GM19328 (cell line): ENCODE results near the gene CSNK2B.

Experiments used
- ATAC-seq: cut with Tn5 transposase; IDR thresholded peaks from one replicate; pipeline ENCODE4 v1.9.1; 2021; ENCODE audit warnings: mild to moderate bottlenecking, moderate library complexity; ENCODE audit not compliant: unreplicated experiment

CSNK2B gene

DNA sequence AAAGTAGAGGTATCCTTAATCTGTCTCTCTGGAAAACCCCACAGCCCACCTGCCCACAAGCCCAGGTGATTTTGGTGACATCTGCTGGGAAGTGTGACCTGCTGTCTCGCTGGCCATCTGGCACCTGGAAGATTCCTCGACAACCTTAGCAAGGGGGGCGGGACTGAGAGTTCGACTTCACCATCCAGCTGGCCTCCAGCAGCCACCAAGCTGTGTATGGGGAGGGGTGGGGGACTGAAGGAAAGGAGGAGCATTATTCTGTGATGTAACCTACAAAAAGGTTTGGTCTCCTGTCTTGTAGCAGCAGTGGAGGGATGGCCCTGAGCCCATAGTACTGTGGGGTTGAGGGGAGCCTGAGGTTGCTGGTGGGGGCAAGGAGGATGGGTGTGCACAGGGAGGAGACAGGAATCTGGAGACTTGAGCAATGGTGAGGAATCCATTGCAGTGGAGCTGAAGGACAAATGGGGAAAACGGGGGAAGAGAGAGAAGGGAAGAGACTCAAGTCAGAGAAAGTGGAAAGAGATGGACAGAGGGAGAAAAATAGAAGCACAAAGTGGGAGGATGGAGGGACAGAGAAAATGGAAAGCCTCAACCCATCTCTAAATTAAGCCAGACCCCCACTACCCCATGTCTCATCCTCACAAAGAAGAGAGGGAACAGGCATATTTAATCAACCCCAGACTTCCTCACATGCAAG is 44.8 kb downstream of the CSNK2B start:
- no peak for ATAC-seq

DNA sequence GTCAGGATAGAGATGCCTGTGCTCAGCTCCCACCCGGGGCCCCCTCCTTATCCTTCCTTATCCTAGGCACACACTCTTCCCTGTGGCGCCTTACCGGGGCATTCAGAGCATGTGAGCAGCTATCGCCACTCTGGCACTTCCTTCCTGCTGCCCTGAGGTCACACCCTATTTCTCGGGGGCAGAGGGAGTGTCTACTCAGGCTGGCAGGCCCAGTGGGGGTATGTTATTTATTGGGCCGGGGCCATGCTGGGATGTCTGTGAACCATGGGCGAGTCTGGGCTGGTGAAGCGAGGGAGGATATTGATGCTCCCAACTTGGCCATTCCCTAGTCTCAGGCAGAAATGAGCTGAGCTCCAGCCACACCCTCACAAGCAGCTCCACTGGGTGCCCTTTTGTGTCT is 45.4 kb downstream of the CSNK2B start:
- ATAC-seq = no peak

DNA sequence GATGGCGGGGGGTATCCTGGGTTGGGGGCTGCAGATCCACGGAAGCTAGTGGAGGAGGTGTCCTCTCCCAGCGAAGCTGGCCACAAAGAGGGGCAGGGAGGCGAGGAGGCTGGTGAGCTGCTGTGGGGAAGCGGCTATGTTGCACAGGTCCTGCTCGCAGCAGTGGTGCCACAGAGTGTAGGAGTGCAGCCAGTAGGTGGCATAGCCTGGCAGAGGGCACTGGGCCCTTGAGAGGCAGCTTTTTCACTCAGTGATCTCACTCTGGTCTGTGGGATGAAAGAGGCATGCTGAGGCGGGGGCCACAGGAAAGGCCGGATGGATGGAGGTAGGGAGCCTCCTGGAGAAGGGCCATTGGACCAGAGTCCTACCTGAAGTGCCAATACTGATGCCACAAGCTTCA is 46.4 kb downstream of the CSNK2B start:
- ATAC-seq = no peak

DNA sequence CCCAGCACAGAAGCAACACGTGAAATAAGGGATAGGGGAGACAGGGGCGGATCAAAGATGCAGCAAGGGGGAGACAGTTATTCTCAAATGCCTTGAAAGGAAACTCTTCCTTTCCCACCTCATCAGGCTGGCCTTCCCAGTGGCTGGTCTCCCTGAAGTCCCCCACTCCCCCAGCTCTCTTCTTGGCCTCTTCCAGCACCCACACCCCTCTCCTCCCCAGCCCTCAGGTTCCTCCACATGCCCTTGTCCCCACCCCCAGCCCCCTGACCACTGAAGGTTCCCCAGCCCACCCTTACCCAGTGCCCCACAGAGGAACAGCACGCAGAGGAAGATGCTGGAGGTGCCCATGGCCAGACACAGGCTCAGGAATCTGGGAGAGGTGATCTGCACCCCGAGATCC is 47.6 kb downstream of the CSNK2B start:
- ATAC-seq = no peak

DNA sequence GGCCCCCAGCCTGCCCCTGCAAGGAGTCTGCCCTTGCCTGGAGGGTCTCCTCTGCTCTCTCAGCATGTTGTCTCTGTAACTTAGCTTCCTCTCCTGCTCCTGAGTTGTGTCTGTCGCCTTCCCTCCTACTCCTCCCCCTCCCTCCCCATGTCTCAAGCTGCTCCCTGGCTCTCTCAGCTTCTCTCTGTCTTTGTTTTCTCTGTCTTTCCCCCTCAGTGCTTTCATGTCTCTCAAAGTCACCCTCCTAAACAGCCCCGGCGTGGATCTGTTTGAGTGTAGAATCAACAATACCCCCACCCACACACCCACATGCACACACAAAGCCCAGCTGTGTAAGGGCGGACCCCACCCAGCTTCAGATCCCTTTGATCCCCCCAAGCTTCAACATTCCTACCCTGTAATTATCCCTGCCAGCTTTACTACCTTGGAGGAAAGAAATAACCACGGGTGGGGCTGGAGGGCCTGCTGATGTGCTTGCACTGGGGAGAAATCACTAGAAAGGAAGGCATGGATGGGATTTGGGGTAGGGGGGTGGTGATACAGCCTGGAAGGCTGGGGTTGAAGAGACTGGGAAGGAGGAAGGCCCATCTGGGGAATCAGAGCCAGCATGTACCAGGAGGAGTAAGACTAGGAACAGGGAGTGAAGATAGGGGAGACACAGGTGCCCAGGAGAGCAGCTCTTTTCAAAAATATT is 48.3 kb downstream of the CSNK2B start:
- ATAC-seq = no peak

DNA sequence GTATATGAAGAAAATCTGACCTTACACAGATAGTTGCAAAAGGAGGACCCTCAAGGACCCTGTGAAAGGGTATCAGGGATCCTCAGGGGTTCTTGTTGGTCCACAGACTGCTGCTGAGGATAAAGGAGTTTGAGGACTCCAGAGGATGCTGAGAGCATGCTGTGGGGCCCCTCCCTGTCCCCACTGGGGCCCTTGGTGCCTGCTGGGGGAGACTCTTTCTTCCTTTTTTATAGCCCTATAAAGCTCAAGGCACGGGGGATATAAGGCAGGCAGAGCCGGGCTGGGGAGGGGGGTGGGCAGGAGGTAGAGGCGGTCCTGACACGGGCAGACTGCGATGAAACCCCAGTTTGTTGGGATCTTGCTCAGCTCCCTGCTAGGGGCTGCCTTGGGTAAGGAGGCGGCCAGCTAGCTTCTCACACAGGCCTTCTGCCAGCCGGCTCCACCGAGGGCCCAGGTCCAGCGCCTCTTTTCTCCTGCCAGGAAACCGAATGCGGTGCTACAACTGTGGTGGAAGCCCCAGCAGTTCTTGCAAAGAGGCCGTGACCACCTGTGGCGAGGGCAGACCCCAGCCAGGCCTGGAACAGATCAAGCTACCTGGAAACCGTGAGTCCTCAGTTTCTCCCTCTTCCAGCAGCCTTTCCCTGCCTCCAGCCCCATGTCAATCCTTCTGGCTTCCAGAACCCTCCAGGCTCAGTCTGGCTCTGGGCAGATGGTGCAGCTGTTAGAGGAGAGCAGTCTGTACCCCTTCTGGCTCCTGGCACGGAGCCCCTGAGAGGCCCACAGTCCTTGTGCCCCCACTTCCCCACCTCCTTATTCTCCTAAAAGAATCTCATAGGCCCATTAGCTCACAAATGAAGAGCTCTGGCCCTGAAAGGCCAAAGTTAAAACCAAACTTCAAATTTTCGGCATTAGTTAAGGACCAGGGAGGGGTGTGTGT is 49.4 kb downstream of the CSNK2B start, which contains the start of gene LY6G6D:
Gene LY6G6D, plus strand, starts transcription at position 327 of the 937 bp plus-strand sequence. Its CDS starts 8 bp downstream, at position 335.
- ATAC-seq = no peak

DNA sequence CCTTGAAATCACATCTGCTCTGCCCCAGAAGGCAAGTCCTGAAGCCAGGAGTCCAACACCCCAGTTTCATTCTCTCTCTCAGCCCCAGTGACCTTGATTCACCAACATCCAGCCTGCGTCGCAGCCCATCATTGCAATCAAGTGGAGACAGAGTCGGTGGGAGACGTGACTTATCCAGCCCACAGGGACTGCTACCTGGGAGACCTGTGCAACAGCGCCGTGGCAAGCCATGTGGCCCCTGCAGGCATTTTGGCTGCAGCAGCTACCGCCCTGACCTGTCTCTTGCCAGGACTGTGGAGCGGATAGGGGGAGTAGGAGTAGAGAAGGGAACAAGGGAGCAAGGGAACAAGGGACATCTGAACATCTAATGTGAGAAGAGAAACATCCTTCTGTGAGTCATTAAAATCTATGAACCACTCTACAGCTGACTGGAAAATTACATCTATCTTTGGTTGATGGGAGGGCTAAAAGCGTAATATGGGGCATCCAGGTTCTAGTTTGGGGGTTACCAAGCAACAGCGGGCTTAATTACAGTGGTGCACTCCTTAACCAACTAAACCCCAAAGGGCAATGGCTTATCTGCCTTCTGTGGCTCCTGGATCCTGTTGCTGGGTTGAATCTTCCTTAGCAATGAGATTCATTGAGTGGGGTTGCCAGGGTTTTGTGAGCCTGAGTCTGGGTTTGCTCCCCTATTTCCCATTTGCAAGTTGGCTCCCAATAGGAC is 51.8 kb downstream of the CSNK2B start:
- no peak for ATAC-seq

DNA sequence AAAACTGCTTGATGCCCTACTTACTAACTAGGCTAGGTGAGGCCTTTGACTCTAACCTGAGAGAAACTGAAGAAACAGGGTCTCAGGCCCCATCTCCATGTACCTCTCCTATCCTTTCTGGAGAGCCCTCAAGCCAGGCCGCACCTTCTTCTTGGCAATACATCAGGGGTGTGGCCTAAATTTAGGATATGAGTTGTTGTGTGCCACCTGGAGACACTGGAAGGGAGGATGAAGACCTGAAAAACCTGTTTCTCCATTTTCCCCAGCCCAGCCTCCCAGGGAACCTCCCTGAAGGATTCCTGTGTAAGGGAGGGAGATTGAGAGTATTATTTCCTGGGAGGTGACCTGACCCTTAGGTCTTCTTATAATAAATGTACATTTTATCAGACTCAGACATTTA is 52.4 kb downstream of the CSNK2B start:
- ATAC-seq = no peak

DNA sequence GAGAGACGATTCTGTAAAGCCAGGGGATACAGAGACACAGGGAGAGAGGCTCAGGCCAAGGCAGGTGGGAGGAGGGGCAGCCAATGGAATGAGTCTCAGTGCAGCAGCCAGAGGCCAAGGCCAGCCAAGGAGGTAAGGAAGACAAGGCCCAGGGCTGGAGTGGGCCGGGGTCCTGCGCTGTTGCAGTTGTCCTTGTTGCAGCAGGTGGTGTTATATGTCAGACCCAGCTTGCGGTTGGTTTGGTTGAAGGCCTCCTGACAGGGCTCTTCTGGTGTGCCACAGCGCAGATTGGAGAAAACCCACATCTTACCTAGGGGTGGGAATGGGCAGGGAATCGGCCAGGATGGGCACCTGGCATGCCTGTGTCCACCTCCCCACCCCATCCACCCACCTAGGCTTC is 53.1 kb downstream of the CSNK2B start:
- no peak for ATAC-seq
